KG1 (cell line): ENCODE data around the gene PDCD2L.
"Not testable (repeated sequence)": the region's sequence is repeated elsewhere in the genome, so short reads cannot be mapped to it uniquely, and the experiment has no call there.

Experiments
- DNase-seq: peaks from one replicate; lab custom pipeline; 2025; lab: John Stamatoyannopoulos, UW

Gene PDCD2L

GRCh38 chr19:34373601-34374288 is 30.5 kb upstream of the PDCD2L start:
- no peak for DNase-seq

- DNase-seq = no peak
Observed at GRCh38 chr19:34375598-34375997, 28.6 kb upstream of the PDCD2L start.

- DNase-seq = no peak
Observed at GRCh38 chr19:34380639-34381241, 23.5 kb upstream of the PDCD2L start.

GRCh38 chr19:34381399-34382251 is 22.6 kb upstream of the PDCD2L start:
- no peak for DNase-seq

- DNase-seq = no peak
Observed at GRCh38 chr19:34382471-34382870, 21.7 kb upstream of the PDCD2L start.

- DNase-seq = no peak
Observed at GRCh38 chr19:34383599-34383998, 20.6 kb upstream of the PDCD2L start.

GRCh38 chr19:34386645-34387445 is 17.4 kb upstream of the PDCD2L start:
- DNase-seq = no peak

- no peak for DNase-seq
Observed at GRCh38 chr19:34387446-34387810, 16.8 kb upstream of the PDCD2L start.

- not testable (repeated sequence) for DNase-seq
Observed at GRCh38 chr19:34388745-34389144, 15.5 kb upstream of the PDCD2L start.

GRCh38 chr19:34391813-34392212 is 12.4 kb upstream of the PDCD2L start:
- DNase-seq = no peak

- DNase-seq = no peak
Observed at GRCh38 chr19:34393031-34393430, 11.2 kb upstream of the PDCD2L start.

GRCh38 chr19:34393629-34394028 is 10.6 kb upstream of the PDCD2L start:
- no peak for DNase-seq

- no peak for DNase-seq
Observed at GRCh38 chr19:34397853-34398252, 6.3 kb upstream of the PDCD2L start.

- DNase-seq = no peak
Observed at GRCh38 chr19:34399886-34400285, 4.3 kb upstream of the PDCD2L start.

GRCh38 chr19:34400844-34401243 is 3.4 kb upstream of the PDCD2L start:
- DNase-seq = not testable (repeated sequence)

- DNase-seq = no peak
Observed at GRCh38 chr19:34402074-34402600, 2.1 kb upstream of the PDCD2L start.

GRCh38 chr19:34403784-34404108 is 453 bp upstream of the PDCD2L start:
- DNase-seq = no peak

- DNase-seq = no peak
Observed at GRCh38 chr19:34405892-34406660, 1.9 kb downstream of the PDCD2L start.

GRCh38 chr19:34408411-34408810 is 4.2 kb downstream of the PDCD2L start:
- DNase-seq = no peak

- no peak for DNase-seq
Observed at GRCh38 chr19:34409189-34410164, 5.3 kb downstream of the PDCD2L start.
